GM19463 (cell line): Measurements from ENCODE around the gene JAML.
"Not testable (repeated sequence)": the region's sequence is repeated elsewhere in the genome, so short reads cannot be mapped to it uniquely, and the experiment has no call there.

ENCODE experiments used
- ATAC-seq: cut with Tn5 transposase; IDR thresholded peaks from one replicate; pipeline ENCODE4 v1.9.1; 2021; ENCODE audit warnings: mild to moderate bottlenecking, moderate library complexity; ENCODE audit not compliant: unreplicated experiment

The JAML gene

GRCh38 chr11:118199135-118199534 lies 25.7 kb downstream of the JAML start:
- no peak for ATAC-seq

DNA sequence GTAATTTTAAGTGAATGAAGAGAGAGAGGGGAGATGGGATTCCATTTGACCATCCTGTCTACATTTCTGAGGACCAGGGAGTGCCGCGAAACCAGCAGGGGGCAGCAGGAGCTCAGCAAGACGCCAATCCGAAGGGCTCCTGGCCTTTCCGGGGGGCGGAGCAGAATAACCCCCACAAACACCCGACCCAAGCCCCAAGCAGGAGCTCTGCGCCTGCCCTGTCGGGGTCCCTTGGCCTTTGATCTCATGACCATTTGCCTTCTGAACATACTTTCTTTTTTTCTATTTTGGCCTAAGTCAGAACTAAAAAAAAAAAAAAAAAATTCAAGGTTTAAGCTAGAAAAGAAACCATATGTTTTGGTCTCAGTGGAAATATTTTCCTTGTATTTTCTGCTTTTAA lies 26.4 kb downstream of the JAML start:
- ATAC-seq, result no peak

DNA sequence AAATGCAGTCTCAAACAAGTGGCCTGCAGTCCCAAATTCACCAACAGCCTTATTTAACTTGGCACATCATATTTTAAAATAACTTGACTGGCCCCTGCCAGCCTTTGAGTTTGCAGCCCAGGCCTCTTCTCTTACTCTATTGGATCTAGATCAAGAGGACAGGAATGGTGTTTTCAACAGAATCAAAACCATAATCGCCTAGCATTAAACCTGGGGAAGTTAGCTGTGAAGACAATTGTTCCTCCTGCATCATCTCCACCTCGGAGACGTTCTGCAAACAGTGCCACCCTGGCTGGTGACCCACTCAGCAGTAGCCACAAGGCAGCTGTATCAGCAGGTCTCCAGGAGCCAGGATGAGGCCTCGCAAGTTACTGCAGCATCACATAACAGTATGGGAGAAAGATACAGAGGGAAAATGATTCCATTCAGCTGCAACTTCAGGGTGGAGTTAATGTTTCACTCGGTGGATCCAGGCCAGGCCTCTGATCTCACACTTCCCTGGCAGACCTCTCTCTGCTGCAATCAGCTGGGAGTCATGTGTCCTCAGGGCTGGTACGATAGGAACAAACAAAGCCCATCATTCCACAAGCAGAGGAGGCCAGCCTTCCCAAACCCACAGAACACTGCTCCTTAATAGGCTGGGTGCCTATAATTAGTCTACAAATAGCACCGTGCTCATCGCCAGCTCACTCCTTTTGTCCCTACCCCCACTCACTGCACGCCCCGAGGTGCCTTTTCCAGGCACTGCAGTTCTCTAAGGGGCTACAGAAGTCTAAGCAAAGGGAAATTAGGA lies 29.8 kb downstream of the JAML start:
- no peak for ATAC-seq

- ATAC-seq, result no peak
Measured at GRCh38 chr11:118193910-118194566, 30.8 kb downstream of the JAML start.

- not testable (repeated sequence) for ATAC-seq
Measured at GRCh38 chr11:118192817-118193216, 32.0 kb downstream of the JAML start.

DNA sequence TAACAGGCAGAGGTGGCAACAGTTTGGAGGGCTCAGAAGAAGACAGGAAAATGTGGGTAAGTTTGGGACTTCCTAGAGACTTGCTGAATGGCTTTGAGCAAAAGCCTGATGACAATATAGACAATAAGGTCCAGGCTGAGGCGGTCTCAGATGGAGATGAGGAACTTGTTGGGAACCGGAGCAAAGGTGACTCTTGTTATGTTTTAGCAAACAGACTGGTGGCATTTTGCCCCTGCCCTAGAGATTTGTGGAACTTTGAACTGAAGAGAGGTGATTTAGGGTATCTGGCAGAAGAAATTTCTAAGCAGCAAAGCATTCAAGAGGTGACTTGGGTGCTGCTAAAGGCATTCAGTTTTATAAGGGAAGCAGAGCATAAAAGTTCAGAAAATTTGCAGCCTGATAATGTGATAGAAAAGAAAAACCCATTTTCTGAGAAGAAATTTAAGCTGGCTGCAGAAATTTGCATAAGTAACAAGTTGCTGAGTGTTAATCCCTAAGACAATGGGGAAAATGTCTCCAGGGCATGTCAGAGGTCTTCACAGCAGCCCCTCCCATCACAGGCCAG lies 33.8 kb downstream of the JAML start:
- not testable (repeated sequence) for ATAC-seq

DNA sequence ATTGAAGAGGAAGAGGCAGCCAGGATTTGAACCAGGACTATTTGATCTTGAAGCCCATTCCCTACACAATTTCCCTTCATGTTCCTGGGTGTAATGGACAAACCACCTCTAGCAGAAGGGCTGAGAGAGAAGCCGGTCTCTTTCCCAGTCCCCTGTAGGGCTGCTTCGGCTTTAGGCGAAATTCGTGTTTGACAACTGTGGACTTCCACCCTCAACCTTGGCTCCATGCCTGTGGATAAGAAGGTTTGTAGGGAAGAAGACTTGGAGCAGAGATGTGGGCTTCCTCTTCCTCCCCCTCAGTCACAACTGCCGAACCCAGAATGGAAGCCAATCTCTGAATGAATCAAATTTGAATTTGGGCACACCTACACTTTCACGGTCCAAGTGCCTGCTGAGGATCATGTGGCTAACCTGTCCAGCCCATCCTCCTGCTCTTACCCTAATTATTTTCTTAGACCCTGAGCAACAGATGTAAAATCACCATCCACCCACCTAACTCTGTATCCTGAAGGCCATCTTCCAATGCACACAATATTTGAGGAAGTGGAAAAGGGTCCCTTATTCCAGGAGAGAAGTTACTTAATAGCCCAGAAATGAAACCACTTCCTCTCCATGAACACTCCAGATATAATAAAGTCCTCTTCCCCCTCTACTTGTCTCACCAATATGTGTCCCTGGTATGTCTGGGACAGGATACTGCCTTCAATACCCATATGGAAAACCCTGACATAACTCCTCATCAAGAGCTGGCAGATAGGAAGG lies 38.3 kb downstream of the JAML start:
- no peak for ATAC-seq

GRCh38 chr11:118184784-118185579 lies 39.8 kb downstream of the JAML start:
- no peak for ATAC-seq

GRCh38 chr11:118183691-118184090 lies 41.1 kb downstream of the JAML start:
- ATAC-seq, result not testable (repeated sequence)

- ATAC-seq, result no peak
Measured at GRCh38 chr11:118180300-118180703, 44.5 kb downstream of the JAML start.

GRCh38 chr11:118176778-118177134 lies 48.1 kb downstream of the JAML start:
- no peak for ATAC-seq

- ATAC-seq, result no peak
Measured at GRCh38 chr11:118175993-118176777, 48.6 kb downstream of the JAML start, which contains the start of gene SCN2B. TSS of gene SCN2B (minus strand) at chr11:118176639. CDS start at chr11:118176431, 208 bp downstream.

GRCh38 chr11:118175031-118175992 lies 49.5 kb downstream of the JAML start:
- no peak for ATAC-seq

DNA sequence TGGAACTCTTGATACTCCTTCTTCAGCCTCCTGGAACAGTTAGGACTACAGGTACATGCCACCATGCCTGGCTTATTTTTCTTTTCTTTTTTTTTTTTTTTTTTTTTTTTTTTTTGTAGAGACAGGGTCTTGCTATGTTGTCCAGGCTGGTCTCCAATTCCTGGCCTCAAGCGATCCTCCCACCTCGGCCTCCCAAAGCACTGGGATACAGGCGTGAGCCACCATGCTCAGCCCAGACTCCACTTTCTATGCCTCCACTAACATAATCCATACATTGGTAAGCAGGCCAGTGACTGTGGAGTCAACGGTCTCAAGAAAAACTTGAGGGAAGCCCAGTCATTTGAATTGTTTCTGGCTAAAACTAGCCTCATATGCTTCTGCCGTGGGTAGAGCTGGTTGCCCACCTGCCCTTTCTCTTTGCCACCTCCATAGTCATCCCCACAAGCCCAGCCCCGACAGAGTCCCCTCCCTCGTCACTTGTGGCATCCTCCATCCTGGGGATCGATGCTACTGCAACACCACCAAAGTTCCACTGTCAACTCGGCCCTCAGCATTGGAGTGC lies 50.7 kb downstream of the JAML start:
- no peak for ATAC-seq

DNA sequence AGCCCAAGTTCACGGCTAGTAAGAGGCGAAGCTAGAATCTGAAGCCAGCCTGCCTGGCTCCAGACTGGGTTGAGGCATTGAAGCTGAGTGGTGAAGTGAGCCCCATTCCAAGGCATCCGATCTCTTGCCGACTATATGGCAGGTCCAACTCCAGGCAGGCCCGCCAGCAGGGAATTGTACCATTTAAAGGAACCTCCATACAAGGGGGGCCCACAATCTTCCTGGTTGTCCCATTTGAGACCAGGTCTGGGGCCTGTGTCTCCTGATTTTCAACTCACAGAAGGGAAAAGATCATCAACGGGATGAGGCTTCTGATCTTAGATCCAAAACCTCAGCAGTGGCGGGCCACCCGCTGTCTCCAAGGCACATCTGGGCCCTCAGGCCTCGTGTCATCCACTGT lies 52.5 kb downstream of the JAML start:
- no peak for ATAC-seq

DNA sequence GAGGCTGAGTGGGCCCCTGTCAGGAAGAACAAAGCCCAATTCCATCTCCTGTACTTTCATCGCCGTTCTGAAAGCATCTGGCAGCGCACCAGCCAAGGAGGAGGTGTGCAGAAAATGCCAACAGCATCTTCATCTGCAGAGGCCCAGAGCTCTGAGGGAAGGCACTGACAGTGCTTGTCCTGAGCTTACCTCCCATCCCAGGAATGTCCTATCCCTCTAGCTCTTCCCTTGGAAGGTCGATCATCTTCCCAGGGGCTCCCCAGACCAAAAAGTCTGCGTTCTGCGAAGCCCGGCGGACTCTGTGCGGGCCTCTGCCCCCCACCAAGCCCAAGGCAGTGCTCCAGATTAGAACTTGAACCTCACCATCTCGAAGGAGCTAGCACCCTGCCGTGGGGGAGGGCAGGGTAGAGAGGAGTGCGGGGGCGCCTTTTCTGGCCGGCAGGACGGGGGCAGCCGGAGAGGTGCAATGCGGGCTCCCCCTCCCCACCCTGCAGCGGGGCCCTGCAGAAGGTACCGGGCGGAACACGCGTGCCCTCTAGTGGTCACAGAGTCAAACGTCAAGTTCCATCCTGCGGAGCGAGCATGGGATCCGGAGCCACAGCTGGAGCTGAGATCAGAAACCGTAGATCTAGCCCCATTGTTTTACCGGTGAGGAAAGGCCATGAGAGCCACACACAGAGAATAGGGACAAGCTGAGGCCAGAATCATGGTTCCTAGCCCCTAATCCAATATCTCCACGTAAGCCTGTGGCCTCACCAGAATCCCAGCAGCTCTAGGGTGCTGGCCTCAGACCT lies 53.3 kb downstream of the JAML start:
- ATAC-seq, result no peak

GRCh38 chr11:118170882-118171268 lies 53.9 kb downstream of the JAML start:
- no peak for ATAC-seq

DNA sequence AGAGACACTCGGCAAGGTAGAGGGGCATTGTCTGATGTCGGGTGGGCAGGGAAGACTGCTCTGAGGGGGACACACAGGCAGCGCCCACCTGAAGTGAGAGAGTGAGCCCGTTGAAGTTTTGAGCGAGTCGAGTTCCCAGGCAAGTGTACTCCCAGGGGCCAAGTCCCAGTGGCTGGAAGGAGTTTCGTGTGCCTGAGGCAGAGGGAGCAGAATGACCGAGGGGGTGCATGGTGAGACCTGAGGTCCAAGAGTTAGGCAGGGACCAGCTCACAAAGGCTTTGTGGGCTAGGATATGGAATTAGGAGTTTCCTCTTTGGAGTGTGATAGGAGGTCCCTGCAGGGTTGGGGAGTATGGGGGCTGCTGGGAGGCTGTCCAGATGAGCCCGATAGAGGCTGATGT lies 54.6 kb downstream of the JAML start:
- no peak for ATAC-seq
